Stimulated activated CD4-positive, alpha-beta T cell treated with anti-CD3 and anti-CD28 coated beads, Interleukin-15, amount 100 ng/mL, for 48 hours (primary cell): ENCODE measurements around the gene CARMIL1.

Source experiments
- DNase-seq, 2 donors: peaks; one replicate each; pipeline ENCODE4 v3.0.0-alpha.2; 2020; ENCODE audit warnings: low read depth in 2 of 2

CARMIL1 gene

GRCh38 chr6:25407431-25407830 lies 128.3 kb downstream of the CARMIL1 start:
- no peak for DNase-seq

GRCh38 chr6:25410102-25410501 lies 130.9 kb downstream of the CARMIL1 start:
- DNase-seq: no peak

DNA sequence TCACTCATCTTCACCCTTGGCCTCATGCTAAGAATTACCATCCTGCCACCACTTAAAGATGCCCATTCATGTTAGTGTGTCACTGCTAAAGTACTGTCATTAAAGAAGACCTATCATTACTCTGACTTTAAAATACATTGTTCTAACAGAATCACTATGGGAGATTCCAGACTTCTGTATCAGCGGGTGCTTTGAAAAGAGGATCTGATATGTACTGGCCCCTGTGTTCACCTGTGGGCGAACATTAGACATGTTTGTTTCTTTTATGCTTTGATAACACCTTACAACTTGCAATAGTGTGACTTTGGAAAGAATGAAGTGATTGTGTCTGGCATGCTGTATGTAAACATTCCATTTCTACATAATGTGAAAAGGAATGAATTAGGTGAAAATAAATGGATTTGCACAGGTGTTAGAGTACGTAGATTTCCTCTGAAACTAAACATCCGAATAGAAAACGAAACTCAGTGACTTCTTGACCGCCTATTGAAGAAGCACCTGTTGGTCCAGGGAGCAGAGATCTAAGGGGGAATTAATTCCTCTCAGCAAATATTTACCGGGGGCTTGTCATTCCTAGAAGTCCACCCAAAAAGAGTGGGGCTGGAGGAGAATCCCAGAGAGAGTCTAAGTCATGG lies 132.3 kb downstream of the CARMIL1 start:
- DNase-seq: no peak

GRCh38 chr6:25413207-25413905 lies 134.2 kb downstream of the CARMIL1 start:
- no peak for DNase-seq

- no peak for DNase-seq
Measured at GRCh38 chr6:25414168-25414567, 135.0 kb downstream of the CARMIL1 start.

DNA sequence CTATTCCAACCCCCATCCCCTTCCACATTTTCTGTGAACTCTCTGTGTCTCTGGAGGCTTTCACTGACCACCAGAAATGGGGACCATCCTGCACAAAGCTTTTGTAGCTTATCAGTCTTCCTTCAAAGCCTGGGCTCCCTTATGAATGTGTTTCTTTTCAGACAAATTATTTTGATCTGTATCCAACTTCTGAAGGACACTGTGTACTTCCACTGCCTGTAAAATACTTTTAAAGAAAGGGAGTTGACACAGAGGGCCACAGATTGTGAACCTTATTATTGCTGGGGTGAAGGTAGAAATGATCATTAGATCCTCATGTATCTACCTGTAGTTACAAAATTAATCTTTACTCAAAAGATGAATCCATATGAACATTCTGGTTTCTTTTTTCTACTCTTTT lies 135.6 kb downstream of the CARMIL1 start:
- DNase-seq: no peak

DNA sequence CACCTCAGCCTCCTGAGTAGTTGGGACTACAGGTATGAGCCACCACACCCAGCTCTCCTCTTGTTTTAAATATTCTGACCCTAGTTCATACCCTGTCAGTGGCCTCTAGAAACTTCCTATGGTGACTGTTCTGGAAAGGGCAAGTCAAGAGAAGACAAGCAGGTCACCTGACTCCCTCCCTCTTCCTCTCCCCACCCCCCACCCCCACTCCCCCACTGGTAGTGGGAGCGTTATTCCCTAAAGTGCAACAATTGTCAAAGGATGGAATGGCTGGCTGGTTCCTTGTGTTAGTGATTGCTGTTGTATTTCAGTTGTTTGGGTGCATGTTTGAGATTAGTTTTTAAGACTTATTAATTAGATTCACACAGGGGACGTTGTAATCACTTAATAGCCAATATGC lies 136.1 kb downstream of the CARMIL1 start:
- DNase-seq: no peak

- no peak for DNase-seq
Measured at GRCh38 chr6:25415701-25416100, 136.5 kb downstream of the CARMIL1 start.

DNA sequence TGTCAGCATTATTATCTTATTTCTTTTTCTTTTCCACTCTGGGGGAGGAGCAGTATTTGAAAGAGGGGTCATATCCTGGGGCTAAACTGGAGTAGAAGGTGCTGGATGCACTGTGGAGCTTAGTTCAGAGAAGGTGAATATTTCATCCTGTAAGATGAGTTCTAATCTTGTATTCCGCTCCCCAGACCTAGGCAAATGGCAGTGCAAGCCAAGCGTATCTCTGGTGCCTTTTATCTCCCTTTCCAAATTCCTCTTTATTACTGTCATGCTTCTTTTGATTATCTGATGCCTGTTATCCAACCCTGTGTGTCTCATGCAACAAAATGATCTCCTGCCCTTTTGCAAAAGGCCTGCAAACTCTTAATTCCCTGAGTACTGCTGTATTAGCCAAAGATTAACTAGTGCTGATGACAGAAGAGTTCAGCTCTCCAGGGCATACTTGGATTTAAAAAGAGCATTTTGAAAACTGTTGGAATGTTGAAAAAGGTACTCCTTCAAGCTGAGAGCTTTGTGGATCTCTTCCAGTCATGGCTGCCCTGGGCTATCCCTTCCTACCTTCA lies 138.0 kb downstream of the CARMIL1 start:
- DNase-seq: no peak

GRCh38 chr6:25418454-25419052 lies 139.4 kb downstream of the CARMIL1 start:
- no peak for DNase-seq

- no peak for DNase-seq
Measured at GRCh38 chr6:25419879-25420278, 140.7 kb downstream of the CARMIL1 start.

GRCh38 chr6:25423358-25423757 lies 144.2 kb downstream of the CARMIL1 start:
- no peak for DNase-seq

DNA sequence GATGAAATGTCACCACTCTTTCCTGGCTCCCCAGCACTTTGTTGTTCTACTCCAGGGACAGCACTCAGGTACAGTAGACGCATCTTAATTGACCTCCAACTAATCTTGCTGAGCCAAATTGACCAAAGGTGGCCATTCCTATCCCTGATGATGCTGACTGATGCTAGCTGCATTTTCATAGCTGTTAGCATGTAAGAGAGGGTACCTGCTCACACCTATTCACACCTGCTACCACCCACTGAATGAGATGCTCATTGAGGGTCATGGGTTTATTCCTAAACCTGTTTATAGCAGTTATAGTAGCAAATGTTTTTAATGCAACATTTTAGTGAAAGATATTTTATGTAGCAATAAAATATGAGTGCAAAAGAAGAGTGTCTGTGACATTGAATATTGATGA lies 145.1 kb downstream of the CARMIL1 start:
- DNase-seq: no peak

- no peak for DNase-seq
Measured at GRCh38 chr6:25427549-25427948, 148.4 kb downstream of the CARMIL1 start.

DNA sequence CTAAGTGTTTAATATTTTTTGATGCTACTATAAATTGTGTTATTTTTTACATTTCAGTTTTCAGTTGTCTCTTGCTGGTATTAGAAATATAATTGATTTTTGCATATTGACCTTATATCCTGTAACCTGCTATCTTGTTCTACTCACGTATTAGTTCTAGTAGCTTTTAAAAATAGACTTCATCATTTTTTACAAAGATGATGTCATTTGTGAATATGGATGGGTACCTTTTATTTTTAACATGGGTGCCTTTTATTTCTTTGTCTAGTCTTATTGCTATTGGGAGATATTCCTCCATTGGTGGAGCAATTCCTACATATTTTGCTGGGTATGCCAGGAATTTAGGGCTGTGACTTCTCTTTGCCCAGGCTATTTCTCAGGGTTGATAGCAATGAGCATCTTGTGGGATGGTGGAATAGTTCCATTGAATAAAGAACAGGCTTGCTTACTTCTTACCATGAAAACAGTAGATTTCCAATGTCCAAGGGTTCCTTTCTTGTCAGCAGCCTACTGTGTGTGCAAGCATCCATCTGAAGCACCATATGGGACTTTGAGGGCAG lies 149.7 kb downstream of the CARMIL1 start:
- no peak for DNase-seq

- DNase-seq: no peak
Measured at GRCh38 chr6:25431306-25431974, 152.3 kb downstream of the CARMIL1 start.

DNA sequence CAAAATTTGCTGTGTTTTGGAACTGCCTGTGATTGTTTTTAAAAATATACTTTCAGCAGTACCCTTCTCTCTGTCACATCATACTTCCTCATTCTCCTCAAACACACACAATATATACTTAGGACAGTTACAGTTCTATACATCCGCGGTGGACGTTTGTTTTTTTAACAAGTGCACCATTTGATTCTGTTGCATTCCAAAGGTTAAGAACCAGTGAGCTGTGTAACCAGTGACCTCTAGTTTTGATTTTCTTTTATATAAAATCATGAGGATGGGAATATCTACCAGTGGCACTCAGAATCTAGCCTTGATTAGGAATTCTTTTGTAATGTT lies 152.8 kb downstream of the CARMIL1 start:
- DNase-seq: no peak

DNA sequence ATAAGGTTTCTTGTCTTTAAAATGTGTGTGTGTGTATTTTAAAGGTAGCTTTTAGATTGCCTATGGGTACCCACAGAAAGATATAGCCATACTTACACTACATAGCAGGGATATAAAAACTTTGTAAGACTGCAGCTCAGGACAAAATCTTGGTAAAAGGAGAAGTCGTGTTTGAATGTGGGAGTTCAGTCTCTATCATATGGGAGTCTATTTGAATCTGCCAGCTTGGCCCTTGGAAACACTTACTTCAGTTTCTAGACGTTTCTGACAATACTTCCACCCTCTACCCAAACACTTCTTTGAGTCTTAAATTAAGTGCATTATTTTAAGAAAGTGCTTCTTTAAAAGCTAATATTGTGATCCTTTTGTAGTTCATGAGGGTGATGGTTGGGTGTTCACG lies 155.7 kb downstream of the CARMIL1 start:
- DNase-seq: no peak

DNA sequence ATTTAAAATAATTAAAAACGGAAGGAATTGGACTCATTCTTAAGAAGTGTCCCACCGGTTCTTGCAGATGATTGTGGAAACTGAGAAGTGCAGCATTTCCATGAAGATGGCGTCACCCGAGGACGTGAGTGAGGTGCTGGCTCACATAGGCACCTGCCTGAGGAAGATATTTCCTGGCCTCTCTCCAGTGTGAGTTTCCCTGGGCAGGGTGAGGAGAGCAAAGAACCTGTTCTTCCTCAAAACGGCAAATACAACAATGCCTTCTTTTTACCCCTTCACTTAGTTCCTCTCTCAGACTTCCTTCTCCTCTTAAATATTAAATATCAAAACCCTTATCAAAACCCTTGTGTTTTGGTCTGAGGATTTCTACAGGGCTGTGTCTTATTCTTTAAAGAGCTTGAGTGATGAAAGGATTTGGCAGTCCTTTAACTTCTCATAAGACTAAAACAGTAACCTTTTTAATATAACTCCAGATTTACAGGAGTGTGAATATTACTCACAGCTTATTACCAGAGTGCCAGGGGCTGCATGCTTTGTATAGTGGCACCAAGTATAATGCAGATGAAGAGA lies 156.3 kb downstream of the CARMIL1 start:
- DNase-seq: no peak

DNA sequence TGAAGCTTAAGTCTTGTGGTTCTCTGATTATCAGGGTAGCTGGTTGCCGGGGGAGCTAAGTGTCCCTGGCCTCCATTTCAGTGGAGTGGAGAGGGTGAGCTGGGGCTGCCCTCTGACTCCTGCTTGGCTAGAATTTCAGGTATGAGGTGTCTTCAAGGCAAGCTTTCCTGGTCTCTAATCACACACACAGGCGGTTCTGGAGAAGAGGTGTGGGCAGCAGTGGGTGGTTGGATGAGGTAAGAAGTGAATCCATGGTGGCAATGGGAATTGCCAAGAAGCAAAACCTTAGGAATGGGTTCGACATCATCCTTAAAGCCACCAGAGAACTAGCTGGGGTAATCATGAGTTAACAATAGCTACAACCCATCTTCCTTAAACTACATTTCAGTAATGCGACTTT lies 157.6 kb downstream of the CARMIL1 start:
- no peak for DNase-seq

GRCh38 chr6:25439368-25439767 lies 160.2 kb downstream of the CARMIL1 start:
- no peak for DNase-seq
